DND-41 (cell line): ENCODE data around the gene DCDC1.

ENCODE experiments used
- ATAC-seq: fragments of 200-7000 bp; cut with Tn5 transposase; 3 replicates; pipeline ENCODE4 v1.9.1; 2021; ENCODE audit warnings: low read depth; ENCODE audit not compliant: insufficient read depth
- DNase-seq: peaks from one replicate; pipeline ENCODE4 v3.0.0-alpha.2; 2020
- H2AFZ ChIP-seq: 2 replicates; pipeline ENCODE4 v1.6.0; 2012; ENCODE audit warnings: low read depth, low read length
- H3K27ac ChIP-seq: 2 replicates; pipeline ENCODE4 v1.5.1; 2012; ENCODE audit warnings: low read length, inconsistent platforms
- H3K27me3 ChIP-seq: fragments of 200-600 bp; sonication (generic); 2 replicates; pipeline ENCODE4 v1.6.0; 2012; ENCODE audit warnings: low read length, mild to moderate bottlenecking, inconsistent platforms; ENCODE audit not compliant: insufficient read depth, poor library complexity
- H3K36me3 ChIP-seq: 2 replicates; pipeline ENCODE4 v1.5.1; 2012; ENCODE audit warnings: low read length, inconsistent platforms; ENCODE audit not compliant: insufficient read depth
- H3K4me1 ChIP-seq: 2 replicates; pipeline ENCODE4 v1.5.1; 2012; ENCODE audit warnings: mild to moderate bottlenecking, low read length; ENCODE audit not compliant: insufficient read depth
- H3K4me2 ChIP-seq: 2 replicates; pipeline ENCODE4 v1.6.0; 2012; ENCODE audit warnings: mild to moderate bottlenecking, moderate library complexity, low read length, inconsistent platforms; ENCODE audit not compliant: insufficient read depth
- H3K4me3 ChIP-seq, 2 experiments: fragments of 200-600 bp in 1 of 2; shearing (Covaris generic) in 1 of 2; 2 replicates each; pipeline ENCODE4 v1.5.1; 2012 to 2016; ENCODE audit warnings: inconsistent platforms in 2 of 2, low read length in 2 of 2, mild to moderate bottlenecking in 2 of 2, low read depth in 1 of 2, moderate library complexity in 1 of 2
- H3K79me2 ChIP-seq: 2 replicates; pipeline ENCODE4 v1.6.0; 2012; ENCODE audit warnings: low read length, inconsistent platforms; ENCODE audit not compliant: insufficient read depth
- H3K9ac ChIP-seq: 2 replicates; pipeline ENCODE4 v1.6.0; 2012; ENCODE audit warnings: low read depth, mild to moderate bottlenecking, inconsistent platforms, low read length, moderate library complexity
- H3K9me3 ChIP-seq: 2 replicates; pipeline ENCODE4 v1.5.1; 2012; ENCODE audit warnings: low read length, moderate library complexity, mild to moderate bottlenecking, inconsistent platforms; ENCODE audit not compliant: insufficient read depth, severe bottlenecking
- H4K20me1 ChIP-seq: 2 replicates; pipeline ENCODE4 v1.6.0; 2012; ENCODE audit warnings: low read length; ENCODE audit not compliant: insufficient read depth
- CTCF ChIP-seq: IDR thresholded peaks from 2 replicates; pipeline ENCODE4 v1.5.1; 2012; ENCODE audit warnings: borderline replicate concordance, low read length, moderate library complexity, mild to moderate bottlenecking; ENCODE audit not compliant: poor library complexity, severe bottlenecking; ENCODE audit errors: extremely low read depth
- EZH2 ChIP-seq: IDR thresholded peaks from 3 replicates; pipeline ENCODE4 v1.6.1; 2012; ENCODE audit warnings: borderline replicate concordance, low read depth, mild to moderate bottlenecking, moderate library complexity, low read length, inconsistent platforms; ENCODE audit not compliant: severe bottlenecking

The DCDC1 gene

GRCh38 chr11:30917266-30917665 lies 452.3 kb downstream of the DCDC1 start:
- no peak overlapping the region for H3K4me2 ChIP-seq
- H3K36me3 ChIP-seq, result no peaks in the 10 kb centered on the region
- no peak overlapping the region for H2AFZ ChIP-seq
- H3K9me3 ChIP-seq, result no peaks in the 10 kb centered on the region
- no peak overlapping the region for H3K4me3 ChIP-seq
- H4K20me1 ChIP-seq, result no peaks in the 10 kb centered on the region
- ATAC-seq (no peak), DNase-seq (no peak)
- TF ChIP-seq EZH2, result no peak
- TF ChIP-seq CTCF, result no peak
- H3K79me2 ChIP-seq, result no peaks in the 10 kb centered on the region
- no peaks in the 10 kb centered on the region for H3K27me3 ChIP-seq
- no peak overlapping the region for H3K9ac ChIP-seq
- H3K27ac ChIP-seq, result no peak overlapping the region
- no peaks in the 10 kb centered on the region for H3K4me1 ChIP-seq

- no peak overlapping the region for H3K4me2 ChIP-seq
- no peaks in the 10 kb centered on the region for H3K79me2 ChIP-seq
- no peak overlapping the region for H2AFZ ChIP-seq
- TF ChIP-seq EZH2, result no peak
- no peak for TF ChIP-seq CTCF
- ATAC-seq (no peak), DNase-seq (no peak)
- H3K27ac ChIP-seq, result no peak overlapping the region
- no peak overlapping the region; a peak in 1 of 4 replicates for H3K4me3 ChIP-seq
- H3K9ac ChIP-seq, result no peak overlapping the region
- no peaks in the 10 kb centered on the region for H3K36me3 ChIP-seq
- H3K9me3 ChIP-seq, result no peaks in the 10 kb centered on the region
- H4K20me1 ChIP-seq, result no peaks in the 10 kb centered on the region
- no peaks in the 10 kb centered on the region for H3K4me1 ChIP-seq
- no peaks in the 10 kb centered on the region for H3K27me3 ChIP-seq
These were observed 452.8 kb downstream of the DCDC1 start for GRCh38 chr11:30916764-30917163.

- ATAC-seq, result no peak
- H2AFZ ChIP-seq, result no peak overlapping the region
- H3K4me1 ChIP-seq, result no peaks in the 10 kb centered on the region
- no peaks in the 10 kb centered on the region for H3K27me3 ChIP-seq
- H3K4me2 ChIP-seq, result no peak overlapping the region
- no peak for DNase-seq
- H3K9ac ChIP-seq, result no peak overlapping the region
- no peaks in the 10 kb centered on the region for H4K20me1 ChIP-seq
- no peak overlapping the region for H3K27ac ChIP-seq
- no peak overlapping the region for H3K4me3 ChIP-seq
- H3K79me2 ChIP-seq, result no peaks in the 10 kb centered on the region
- TF ChIP-seq EZH2, result no peak
- no peak for TF ChIP-seq CTCF
- no peaks in the 10 kb centered on the region for H3K9me3 ChIP-seq
- H3K36me3 ChIP-seq, result no peaks in the 10 kb centered on the region
These were observed 455.3 kb downstream of the DCDC1 start for GRCh38 chr11:30914143-30914762.
